Measurements from ENCODE around the gene SLC2A3. TPM values are rescaled to one million over a fixed set of nuclear protein-coding genes. Genes with fewer than 3 reads are reported as not detected.
"Not testable (repeated sequence)": the region's sequence is repeated elsewhere in the genome, so short reads cannot be mapped to it uniquely, and the experiment has no call there.

SLC2A3 gene
- polyA plus RNA-seq (ENCODE audit: insufficient read length), result 21.1 TPM
- long read RNA-seq, donor 1, partial matches to known transcripts, result 0 of 1 reads
- long read RNA-seq, donor 1, other reads (novel, unspliced or antisense), result 0 of 1 reads
- long read RNA-seq, donor 2, partial matches to known transcripts, result 0 of 2 reads
- long read RNA-seq, donor 2, other reads (novel, unspliced or antisense), result 0 of 2 reads
- long read RNA-seq, donor 3, partial matches to known transcripts, result 42 of 45 reads
- long read RNA-seq, donor 3, other reads (novel, unspliced or antisense), result 0 of 45 reads
- long read RNA-seq, donor 4, result 0 reads
- long read RNA-seq, donor 5, partial matches to known transcripts, result 0 of 3 reads
- long read RNA-seq, donor 5, other reads (novel, unspliced or antisense), result 0 of 3 reads
- long read RNA-seq, donor 6, partial matches to known transcripts, result 0 of 3 reads
- long read RNA-seq, donor 6, other reads (novel, unspliced or antisense), result 0 of 3 reads
- long read RNA-seq, donor 7, partial matches to known transcripts, result 0 of 2 reads
- long read RNA-seq, donor 7, other reads (novel, unspliced or antisense), result 0 of 2 reads
- long read RNA-seq, donor 8, result 0 reads

DNA sequence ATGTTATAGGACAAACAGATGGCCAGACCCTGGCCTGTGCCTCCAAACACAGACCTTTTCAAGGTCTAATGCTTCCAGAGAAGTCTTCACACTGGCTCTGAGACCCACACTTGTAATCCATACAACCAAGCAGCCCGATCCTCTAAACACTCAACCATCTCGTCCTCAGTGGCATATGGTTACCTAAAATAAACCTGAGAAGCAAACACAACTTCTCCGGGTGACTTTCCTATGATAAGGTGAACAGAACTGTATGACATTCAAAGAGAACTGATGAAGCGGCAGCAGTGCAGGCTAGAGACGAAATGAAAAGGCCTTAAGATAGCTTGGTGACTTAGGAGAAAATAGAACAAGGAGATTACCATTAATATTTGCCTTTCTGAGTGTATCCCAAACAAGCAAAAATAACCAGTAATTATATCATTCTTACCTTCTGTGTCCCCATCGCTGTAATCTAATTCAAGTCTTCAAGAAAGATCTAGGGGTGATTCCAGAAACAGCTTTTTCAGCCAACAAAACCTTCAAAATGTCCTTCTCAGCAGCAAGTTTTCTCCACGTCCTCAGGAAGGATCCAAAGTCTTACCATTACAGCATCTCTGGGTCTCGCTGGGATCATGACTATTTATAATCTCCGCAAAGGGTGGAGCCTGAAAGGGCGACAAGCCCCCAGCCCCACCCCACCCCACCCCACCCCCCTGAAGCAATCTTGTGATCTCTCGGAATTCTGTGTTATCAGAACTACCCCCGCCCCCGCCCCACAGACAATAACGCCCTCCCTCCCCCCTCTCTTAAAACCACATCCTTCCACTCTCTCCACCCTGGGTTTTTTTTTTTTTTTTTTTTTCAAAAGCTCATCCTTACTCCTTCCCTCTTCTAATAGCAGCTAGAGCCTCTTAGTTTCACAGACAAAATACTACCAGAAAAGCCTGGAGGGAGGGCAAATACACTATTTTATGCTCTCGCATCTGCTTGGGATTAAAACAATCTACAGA lies at the start of gene SLC2A3:
Gene SLC2A3, minus strand, starts transcription at position 598 of the 992 bp plus-strand sequence. Its CDS starts 153 bp downstream, at position 445.
- DNase-seq, result peak; percentile 78

DNA sequence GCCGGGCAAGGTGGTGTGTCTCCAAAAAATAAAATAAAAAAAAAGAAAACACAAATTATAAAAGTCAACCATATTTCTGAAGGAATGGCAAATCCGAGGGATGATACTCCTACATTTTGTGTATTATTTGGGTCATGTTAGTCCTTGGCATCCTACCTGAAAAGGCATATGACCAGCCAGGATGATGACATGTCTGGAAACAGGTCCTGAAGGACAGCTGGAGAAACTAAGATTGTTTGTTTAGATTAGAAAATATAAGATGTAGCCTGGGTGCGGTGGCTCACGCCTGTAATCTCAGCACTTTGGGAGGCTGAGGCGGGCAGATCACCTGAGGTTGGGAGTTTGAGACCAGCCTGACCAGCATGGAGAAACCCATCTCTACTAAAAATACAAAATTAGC lies 48.9 kb upstream of the SLC2A3 start:
- no peak for DNase-seq

GRCh38 chr12:7983460-7983859 lies 47.5 kb upstream of the SLC2A3 start:
- not testable (repeated sequence) for DNase-seq

GRCh38 chr12:7983019-7983418 lies 47.0 kb upstream of the SLC2A3 start:
- DNase-seq, result not testable (repeated sequence)

- DNase-seq, result not testable (repeated sequence)
Measured at GRCh38 chr12:7982332-7982735, 46.3 kb upstream of the SLC2A3 start.

GRCh38 chr12:7981446-7981845 lies 45.5 kb upstream of the SLC2A3 start:
- DNase-seq, result no peak

- not testable (repeated sequence) for DNase-seq
Measured at GRCh38 chr12:7977351-7978124, 41.6 kb upstream of the SLC2A3 start.

GRCh38 chr12:7973457-7973825 lies 37.5 kb upstream of the SLC2A3 start:
- DNase-seq, result no peak

DNA sequence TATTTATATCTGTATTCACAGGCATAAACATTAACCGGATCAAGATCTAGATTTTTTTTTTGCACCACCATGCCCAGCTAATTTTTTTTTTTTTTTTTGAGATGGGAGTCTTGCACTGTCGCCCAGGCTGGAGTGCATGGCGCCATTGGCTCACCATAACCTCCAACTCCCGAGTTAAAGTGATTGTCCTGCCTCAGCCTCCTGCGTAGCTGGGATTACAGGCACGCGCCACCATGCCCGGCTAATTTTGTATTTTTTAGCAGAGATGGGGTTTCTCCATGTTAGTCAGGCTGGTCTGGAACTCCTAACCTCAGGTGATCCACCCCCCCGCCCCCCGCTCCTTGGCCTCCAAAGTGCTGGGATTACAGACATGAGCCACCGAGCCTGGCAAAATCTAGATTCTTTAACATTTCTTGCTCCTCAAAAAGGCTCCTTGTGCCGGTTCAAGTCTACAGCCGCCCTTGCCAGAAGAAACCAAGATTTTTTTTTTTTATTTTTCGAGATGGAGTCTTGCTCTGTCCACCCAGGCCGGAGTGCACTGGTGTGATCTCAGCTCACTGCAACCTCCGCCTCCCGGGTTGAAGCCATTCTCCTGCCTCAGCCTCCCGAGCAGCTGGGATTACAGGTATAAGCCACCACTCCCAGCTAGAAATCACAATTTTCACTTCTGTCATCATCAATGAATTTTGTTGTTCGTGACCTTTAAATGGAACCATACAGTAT lies 36.9 kb upstream of the SLC2A3 start:
- no peak for DNase-seq

DNA sequence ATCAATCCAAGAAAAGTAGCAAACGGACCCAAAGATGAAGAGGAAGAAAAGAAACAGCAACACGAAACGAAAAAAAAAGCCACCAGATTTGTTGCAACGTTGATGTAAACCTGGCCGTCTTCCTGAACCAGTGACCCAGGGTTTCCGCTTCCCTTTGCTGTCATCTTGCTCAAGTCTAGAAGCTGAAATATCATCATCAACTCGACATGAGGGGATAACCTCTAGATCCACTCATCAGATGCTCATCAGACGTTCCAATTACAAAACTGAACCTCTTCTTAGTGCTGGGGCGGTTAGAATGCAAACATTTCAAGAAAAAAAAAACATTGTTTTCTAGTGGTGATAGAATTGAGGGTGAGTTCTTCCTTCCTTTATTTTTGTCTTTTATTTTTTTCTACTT lies 36.3 kb upstream of the SLC2A3 start:
- not testable (repeated sequence) for DNase-seq

DNA sequence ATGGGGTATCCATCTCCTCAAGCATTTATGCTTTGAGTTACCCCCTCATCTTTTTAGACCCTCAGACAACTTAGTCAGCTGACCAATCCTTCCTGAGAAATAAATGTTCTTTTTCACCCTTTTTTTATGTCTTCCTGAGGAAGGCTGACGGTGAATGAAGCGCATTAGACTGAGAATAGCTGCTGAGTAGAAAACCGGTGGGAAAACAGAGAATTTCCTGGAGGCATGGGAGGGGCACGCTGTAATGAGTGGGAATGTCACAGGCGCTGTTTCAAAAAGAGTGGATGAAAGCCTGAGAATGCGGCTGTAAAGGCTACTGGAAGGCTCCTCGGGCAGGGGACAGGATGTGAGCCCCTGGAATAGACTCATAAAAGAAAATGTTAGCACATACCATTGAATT lies 35.8 kb upstream of the SLC2A3 start:
- not testable (repeated sequence) for DNase-seq

DNA sequence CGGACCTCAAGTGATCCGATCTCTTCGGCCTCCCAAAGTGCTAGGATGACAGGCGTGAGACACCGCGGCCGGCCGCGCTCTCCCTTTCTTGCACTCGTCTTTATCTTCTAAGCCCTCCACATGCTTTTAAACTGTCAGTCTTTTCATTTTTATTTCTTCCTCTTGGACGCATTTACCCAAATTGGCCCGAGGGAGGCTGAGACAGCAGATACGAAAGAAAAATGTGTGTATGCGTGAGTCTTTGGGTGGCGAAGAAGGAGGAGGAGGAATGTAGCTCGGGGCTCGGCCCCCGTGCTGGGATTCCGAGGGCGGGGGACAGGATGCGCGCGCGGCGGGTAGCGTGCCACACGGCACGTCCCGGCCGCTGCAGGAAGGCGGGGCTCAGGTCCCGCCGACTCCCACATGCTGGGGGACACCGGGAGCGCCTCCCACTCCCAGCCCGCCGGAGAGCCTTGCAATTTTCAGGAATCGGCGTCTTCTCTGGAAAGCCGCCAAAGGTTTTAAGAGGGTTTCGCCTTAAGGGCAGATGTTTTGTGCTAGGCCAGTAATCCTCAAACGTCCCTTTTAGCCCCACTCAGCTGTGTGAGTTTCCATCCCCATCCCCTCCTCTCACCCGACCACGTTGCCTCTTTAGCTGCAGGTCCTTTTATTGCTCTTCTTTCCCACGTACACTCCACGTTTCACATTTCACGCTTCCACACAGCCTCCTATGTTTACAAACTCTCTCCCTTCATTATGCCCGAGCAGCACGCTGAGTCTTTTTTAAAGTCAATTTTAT lies 34.7 kb upstream of the SLC2A3 start:
- peak; percentile 91 for DNase-seq

- no peak for DNase-seq
Measured at GRCh38 chr12:7966563-7966962, 30.6 kb upstream of the SLC2A3 start.

GRCh38 chr12:7964669-7965068 lies 28.7 kb upstream of the SLC2A3 start:
- DNase-seq, result not testable (repeated sequence)

- no peak for DNase-seq
Measured at GRCh38 chr12:7961395-7962178, 25.6 kb upstream of the SLC2A3 start.

- DNase-seq, result no peak
Measured at GRCh38 chr12:7959701-7960121, 23.7 kb upstream of the SLC2A3 start.

GRCh38 chr12:7959278-7959677 lies 23.3 kb upstream of the SLC2A3 start:
- no peak for DNase-seq

- DNase-seq, result not testable (repeated sequence)
Measured at GRCh38 chr12:7954877-7955276, 18.9 kb upstream of the SLC2A3 start.

DNA sequence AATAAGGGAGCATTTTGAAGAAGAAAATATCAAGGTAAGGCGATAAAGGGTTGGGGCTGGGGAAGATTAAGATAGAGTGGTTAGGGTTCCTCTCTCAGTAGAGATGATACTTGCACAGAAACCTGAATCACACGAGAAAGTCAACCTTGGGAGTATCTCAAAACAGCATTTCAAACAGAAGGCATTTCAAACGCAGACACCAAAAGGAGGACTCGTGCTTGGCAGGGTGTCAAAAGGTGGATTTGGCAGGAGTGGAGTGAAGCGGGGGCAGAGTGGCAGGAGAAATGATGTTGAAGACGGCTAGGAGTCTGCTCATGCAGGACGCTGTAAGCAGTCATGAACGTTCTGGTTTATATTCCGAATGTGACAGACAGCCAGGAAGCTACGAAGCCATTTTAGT lies 18.4 kb upstream of the SLC2A3 start:
- DNase-seq, result not testable (repeated sequence)

All from left kidney (tissue), 8 donors.